Measurements from ENCODE around the gene ESRP2.
A peak's percentile ranks its signal among the peaks of the same experiment; 100 is the strongest.

ESRP2 gene

GRCh38 chr16:68244903-68245853 is 9.3 kb upstream of the ESRP2 start, which contains the start of gene PLA2G15:
Gene PLA2G15, plus strand, starts transcription at chr16:68245373. Its CDS starts 54 bp downstream, at chr16:68245427.
- peak; percentile 98 for DNase-seq (ENCODE audit: extremely low spot score)
- ChIA-PET CTCF (interaction anchor here (0.8 to 7.6 kb wide), 7 partner anchors 9 to 144 kb away, joined by 3 to 101 read pairs (median 5); partner anchors contain the start of genes PRMT7, SLC7A6 and SLC7A6OS), POLR2A (interaction anchor here (0.7 kb wide), 2 partner anchors 13 to 176 kb away, joined by 3 to 4 read pairs; no protein-coding TSS in a partner anchor)
- TF ChIP-seq, protein P1, sequence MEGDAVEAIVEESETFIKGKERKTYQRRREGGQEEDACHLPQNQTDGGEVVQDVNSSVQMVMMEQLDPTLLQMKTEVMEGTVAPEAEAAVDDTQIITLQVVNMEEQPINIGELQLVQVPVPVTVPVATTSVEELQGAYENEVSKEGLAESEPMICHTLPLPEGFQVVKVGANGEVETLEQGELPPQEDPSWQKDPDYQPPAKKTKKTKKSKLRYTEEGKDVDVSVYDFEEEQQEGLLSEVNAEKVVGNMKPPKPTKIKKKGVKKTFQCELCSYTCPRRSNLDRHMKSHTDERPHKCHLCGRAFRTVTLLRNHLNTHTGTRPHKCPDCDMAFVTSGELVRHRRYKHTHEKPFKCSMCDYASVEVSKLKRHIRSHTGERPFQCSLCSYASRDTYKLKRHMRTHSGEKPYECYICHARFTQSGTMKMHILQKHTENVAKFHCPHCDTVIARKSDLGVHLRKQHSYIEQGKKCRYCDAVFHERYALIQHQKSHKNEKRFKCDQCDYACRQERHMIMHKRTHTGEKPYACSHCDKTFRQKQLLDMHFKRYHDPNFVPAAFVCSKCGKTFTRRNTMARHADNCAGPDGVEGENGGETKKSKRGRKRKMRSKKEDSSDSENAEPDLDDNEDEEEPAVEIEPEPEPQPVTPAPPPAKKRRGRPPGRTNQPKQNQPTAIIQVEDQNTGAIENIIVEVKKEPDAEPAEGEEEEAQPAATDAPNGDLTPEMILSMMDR (IDR thresholded peaks at IDR 0.05; ENCODE audit: control extremely low read depth, extremely low read depth, low read depth, missing control alignments) = no peak

GRCh38 chr16:68244481-68244902 is 8.6 kb upstream of the ESRP2 start:
- TF ChIP-seq, protein P1 (IDR thresholded peaks at IDR 0.05; ENCODE audit: control extremely low read depth, extremely low read depth, low read depth, missing control alignments) = no peak
- ChIA-PET CTCF (interaction anchor here (0.8 to 7.6 kb wide), 8 partner anchors 10 to 143 kb away, joined by 3 to 101 read pairs (median 5); partner anchors contain the start of genes PRMT7, SLC7A6 and SLC7A6OS), POLR2A (interaction anchor here (0.7 kb wide), 1 partner anchor 175 kb away, joined by 3 read pairs; no protein-coding TSS in a partner anchor)
- no peak for DNase-seq (ENCODE audit: extremely low spot score)

DNA sequence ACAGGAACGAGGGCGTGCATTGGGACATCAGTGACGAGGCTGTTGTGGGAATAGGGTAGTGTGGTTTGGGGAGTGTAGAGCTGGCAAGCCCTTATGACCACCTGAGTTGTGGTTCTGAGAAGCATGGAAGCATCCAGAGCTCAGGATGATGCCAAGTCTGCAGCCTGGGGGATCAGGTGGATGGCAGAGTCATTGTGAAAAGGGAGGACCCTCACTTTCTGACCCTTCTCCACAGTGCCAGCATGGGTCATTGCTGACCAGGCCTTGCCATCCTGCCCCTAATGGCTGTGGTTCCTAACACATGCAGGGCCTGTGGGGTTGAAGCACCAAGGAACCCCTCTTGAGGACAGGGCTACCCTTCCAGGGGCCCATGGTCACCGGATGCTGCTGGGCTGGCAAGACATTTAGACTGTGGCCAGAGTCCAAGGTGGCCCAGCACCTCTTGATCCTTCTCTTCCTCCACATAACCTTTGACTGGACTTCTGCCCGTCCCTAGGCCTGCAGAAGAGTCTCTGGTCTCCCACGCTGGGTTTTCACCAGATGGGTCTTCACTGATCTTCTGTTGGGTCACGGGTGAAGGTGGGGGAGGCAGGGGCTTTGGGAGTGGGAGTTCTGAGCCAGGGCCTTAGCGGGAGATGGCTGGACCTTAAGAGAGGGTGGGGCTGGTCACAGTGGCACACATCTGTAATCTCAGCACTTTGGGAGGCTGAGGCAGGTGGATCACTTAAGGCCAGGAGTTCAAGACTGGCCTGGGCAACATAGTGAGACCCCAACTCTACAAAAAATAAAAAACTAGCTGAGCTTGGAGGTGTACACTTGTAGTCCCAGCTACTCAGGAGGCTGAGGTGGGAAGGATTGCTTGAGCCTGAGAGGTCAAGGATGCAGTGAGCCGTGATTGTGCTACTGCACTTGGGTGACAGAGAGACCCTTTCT is 7.3 kb upstream of the ESRP2 start:
- ChIA-PET CTCF (interaction anchor here (1.1 to 7.6 kb wide), 5 partner anchors 13 to 85 kb away, joined by 3 to 101 read pairs (median 8); partner anchors contain the start of gene SLC7A6), POLR2A (no interaction called here)
- TF ChIP-seq, protein P1 (IDR thresholded peaks at IDR 0.05; ENCODE audit: control extremely low read depth, extremely low read depth, low read depth, missing control alignments) = no peak
- no peak for DNase-seq (ENCODE audit: extremely low spot score)

- ChIA-PET CTCF (interaction anchor here (1.5 to 7.6 kb wide), 4 partner anchors 9 to 87 kb away, joined by 4 to 101 read pairs (median 6); partner anchors contain the start of gene SLC7A6), POLR2A (no interaction called here)
- TF ChIP-seq, protein P1 (IDR thresholded peaks at IDR 0.05; ENCODE audit: control extremely low read depth, extremely low read depth, low read depth, missing control alignments) = no peak
- no peak for DNase-seq (ENCODE audit: extremely low spot score)
Observed at GRCh38 chr16:68242085-68242484, 6.2 kb upstream of the ESRP2 start.

GRCh38 chr16:68238029-68238345 is 2.1 kb upstream of the ESRP2 start:
- TF ChIP-seq, protein P1 (IDR thresholded peaks at IDR 0.05; ENCODE audit: control extremely low read depth, extremely low read depth, low read depth, missing control alignments) = no peak
- CTCF ChIA-PET = interaction anchor here (1.0 to 4.0 kb wide), 5 partner anchors 23 to 119 kb away, joined by 3 to 21 read pairs (median 5); partner anchors contain the start of gene SLC7A6
- POLR2A ChIA-PET = interaction anchor here (0.7 to 0.9 kb wide), 2 partner anchors 19 to 73 kb away, joined by 3 read pairs; partner anchors contain the start of genes PRMT7 and SLC7A6OS
- DNase-seq (ENCODE audit: extremely low spot score) = no peak

Measured in GM10248 (cell line).